Testis (tissue), 3 donors: Measurements from ENCODE around the gene SND1. TPM values are rescaled to one million over a fixed set of nuclear protein-coding genes. Genes with fewer than 3 reads are reported as not detected.

Source experiments
- DNase-seq: peaks from one replicate; pipeline ENCODE4 v3.0.0-alpha.2; 2019
- H3K27ac ChIP-seq, 2 donors: fragments of 200-600 bp; sonication (generic); one replicate each; pipeline ENCODE4 v1.5.1; 2019
- H3K27me3 ChIP-seq: fragments of 200-600 bp; sonication (generic); one replicate; pipeline ENCODE4 v1.5.1; 2019
- H3K36me3 ChIP-seq: fragments of 200-600 bp; sonication (generic); one replicate; pipeline ENCODE4 v1.5.1; 2017; ENCODE audit warnings: low read depth; ENCODE audit errors: missing control alignments
- H3K4me1 ChIP-seq: fragments of 200-600 bp; sonication (generic); one replicate; pipeline ENCODE4 v1.5.1; 2019
- H3K4me3 ChIP-seq, 2 donors: fragments of 200-600 bp; sonication (generic); one replicate each; pipeline ENCODE4 v1.5.1; 2017 to 2019
- H3K9me3 ChIP-seq: fragments of 200-600 bp; sonication (generic); one replicate; pipeline ENCODE4 v1.5.1; 2017
- CTCF ChIP-seq, 3 experiments: fragments of 450-650 bp in 2 of 3; fragments of 200-600 bp in 1 of 3; sonication (generic) in 1 of 3; IDR thresholded peaks; one replicate each; pipeline ENCODE4 v1.5.1; 2016 to 2019; ENCODE audit warnings: antibody characterized with exemption in 3 of 3, mild to moderate bottlenecking in 2 of 3, moderate library complexity in 1 of 3
- POLR2A ChIP-seq: fragments of 450-650 bp; IDR thresholded peaks from one replicate; pipeline ENCODE4 v1.6.1; 2017; ENCODE audit warnings: antibody characterized with exemption, mild to moderate bottlenecking, moderate library complexity
- WGBS, 2 donors: methylation state at CpG; one replicate each; pipeline ENCODE4 v1.1.5; 2018; 5-methylcytosine and 5-hydroxymethylcytosine counted together
- intact Hi-C: fragments of 100-400 bp; cut with DNase I; formaldehyde crosslinking; loops from one replicate; pipeline ENCODE4 v1.15.1; 2023; ENCODE audit warnings: low total_unique reads
- polyA plus RNA-seq: library from polyadenylated mRNA; stranded (reverse); fragments of 350-450 nt; fragmentation: Illumina TruSeq; extraction: RNeasy Lipid Tissue Mini Kit (QIAGEN cat#74804); gene quantifications from one replicate; pipeline ENCODE4 v1.2.3, GENCODE V29; 2014; ENCODE audit warnings: low read depth, low replicate concordance; ENCODE audit not compliant: insufficient read depth
- total RNA-seq, 2 donors: library from RNA; depleted of rRNA; stranded (reverse); fragments of >200 nt; gene quantifications; one replicate each; pipeline ENCODE4 v1.2.3, GENCODE V29; 2016

SND1 gene
- total and polyA plus RNA-seq, 3 donors from 2014 or later: 132 to 207 (median 179) TPM

GRCh38 chr7:128075242-128076095 lies 423.5 kb downstream of the SND1 start:
- Histone ChIP-seq H3K27ac (no peak overlapping the region), H3K4me1 (no peaks in the 10 kb centered on the region), H3K36me3 (no peaks in the 10 kb centered on the region), H3K27me3 (no peaks in the 10 kb centered on the region), H3K9me3 (no peaks in the 10 kb centered on the region), H3K4me3 (no peak overlapping the region)
- TF ChIP-seq CTCF (IDR thresholded peaks at IDR 0.05) (no peak), POLR2A (no peak)
- no peak for DNase-seq
- intact Hi-C loops: no loop called here
- WGBS, 2 donors: 81 to 88% methylated on average over 11 to 12 of the region's 12 CpGs

- H3K4me3 ChIP-seq: no peak overlapping the region
- no peaks in the 10 kb centered on the region for H3K4me1 ChIP-seq
- H3K27me3 ChIP-seq: no peaks in the 10 kb centered on the region
- DNase-seq: no peak
- H3K27ac ChIP-seq: no peak overlapping the region
- no peaks in the 10 kb centered on the region for H3K36me3 ChIP-seq
- no peaks in the 10 kb centered on the region for H3K9me3 ChIP-seq
- intact Hi-C loops: no loop called here
- 73 to 85% methylated on average over 7 to 8 of the region's 8 CpGs for WGBS, 2 donors
- TF ChIP-seq POLR2A (no peak), CTCF (IDR thresholded peaks at IDR 0.05) (no peak)
Observed at GRCh38 chr7:128076196-128076795, 424.3 kb downstream of the SND1 start.

- Histone ChIP-seq H3K27me3 (no peaks in the 10 kb centered on the region), H3K4me1 (no peaks in the 10 kb centered on the region)
- peak; percentile 62 for DNase-seq
Observed at GRCh38 chr7:128076796-128077271, 424.8 kb downstream of the SND1 start.

GRCh38 chr7:128078309-128078708 lies 426.3 kb downstream of the SND1 start:
- intact Hi-C loops: no loop called here
- no peaks in the 10 kb centered on the region for H3K36me3 ChIP-seq
- WGBS, 2 donors: 87 to 95% methylated on average over 3 of the region's 3 CpGs
- no peak overlapping the region for H3K27ac ChIP-seq
- no peaks in the 10 kb centered on the region for H3K4me1 ChIP-seq
- H3K27me3 ChIP-seq: no peaks in the 10 kb centered on the region
- no peaks in the 10 kb centered on the region for H3K9me3 ChIP-seq
- DNase-seq: no peak
- H3K4me3 ChIP-seq: no peak overlapping the region
- TF ChIP-seq CTCF (IDR thresholded peaks at IDR 0.05) (no peak), POLR2A (no peak)

More at GRCh38 chr7:128076796-128077271, 424.8 kb downstream of the SND1 start:
- no peak overlapping the region for H3K27ac ChIP-seq
- TF ChIP-seq POLR2A: no peak
- TF ChIP-seq CTCF (IDR thresholded peaks at IDR 0.05): no peak
- WGBS, 2 donors: 49% methylated on average over 7 of the region's 7 CpGs
- H3K9me3 ChIP-seq: no peaks in the 10 kb centered on the region
- intact Hi-C loops: no loop called here
- H3K4me3 ChIP-seq: no peak overlapping the region
- no peaks in the 10 kb centered on the region for H3K36me3 ChIP-seq
